ENCODE results near the gene TAF15. TPM values are rescaled to one million over a fixed set of nuclear protein-coding genes. Genes with fewer than 3 reads are reported as not detected.

Gene TAF15
- total RNA-seq, 1 donor from 2014 or later = 243 TPM

- no peak for TF ChIP-seq CTCF (IDR thresholded peaks at IDR 0.05)
- no peak overlapping the region for H3K27ac Mint-ChIP-seq
- intact Hi-C loops (cut with micrococcal nuclease) = no loop called here
- H3K27me3 Mint-ChIP-seq = no peaks in the 10 kb centered on the region
- H3K4me1 Mint-ChIP-seq = no peaks in the 10 kb centered on the region
- H3K9me3 Mint-ChIP-seq = no peaks in the 10 kb centered on the region
- ATAC-seq (ENCODE audit: low read depth) (no peak), DNase-seq (no peak)
- no peak overlapping the region for H3K4me3 Mint-ChIP-seq
- peaks cover 74% of the 10 kb centered on the region for H3K36me3 Mint-ChIP-seq (ENCODE audit: low read depth)
- CTCF ChIA-PET = no interaction called here
- POLR2A ChIA-PET = no interaction called here
These were observed 15.9 kb downstream of the TAF15 start for GRCh38 chr17:35825206-35825605.

- Mint-ChIP-seq H3K4me1 (no peaks in the 10 kb centered on the region), H3K9me3 (no peaks in the 10 kb centered on the region), H3K27ac (no peak overlapping the region), H3K4me3 (no peak overlapping the region), H3K27me3 (no peaks in the 10 kb centered on the region), H3K36me3 (ENCODE audit: low read depth) (peaks cover 82% of the 10 kb centered on the region)
- ATAC-seq (ENCODE audit: low read depth) (no peak), DNase-seq (no peak)
- no peak for TF ChIP-seq CTCF (IDR thresholded peaks at IDR 0.05)
- CTCF ChIA-PET = no interaction called here
- POLR2A ChIA-PET = no interaction called here
- intact Hi-C loops (cut with micrococcal nuclease) = no loop called here
These were observed 31.8 kb downstream of the TAF15 start for GRCh38 chr17:35841101-35841500.

GRCh38 chr17:35841505-35841904 is 32.2 kb downstream of the TAF15 start:
- no peak overlapping the region for H3K4me3 Mint-ChIP-seq
- H3K36me3 Mint-ChIP-seq (ENCODE audit: low read depth) = peaks cover 82% of the 10 kb centered on the region

GRCh38 chr17:35842239-35842638 is 33.0 kb downstream of the TAF15 start:
- Mint-ChIP-seq H3K9me3 (no peaks in the 10 kb centered on the region), H3K4me3 (no peak overlapping the region), H3K27ac (no peak overlapping the region), H3K27me3 (no peaks in the 10 kb centered on the region), H3K36me3 (ENCODE audit: low read depth) (peaks cover 80% of the 10 kb centered on the region), H3K4me1 (no peaks in the 10 kb centered on the region)
- intact Hi-C loops (cut with micrococcal nuclease) = loop anchor here (2.0 kb wide), 1 partner anchor 13 kb away; no protein-coding TSS in a partner anchor
- CTCF ChIA-PET = no interaction called here
- POLR2A ChIA-PET = interaction anchor here (1.1 kb wide), 1 partner anchor 33 kb away, joined by 3 read pairs; the partner anchor contains the start of gene TAF15
- ATAC-seq (ENCODE audit: low read depth) (no peak), DNase-seq (no peak)
- TF ChIP-seq CTCF (IDR thresholded peaks at IDR 0.05) = no peak

More at GRCh38 chr17:35841505-35841904, 32.2 kb downstream of the TAF15 start:
- TF ChIP-seq CTCF (IDR thresholded peaks at IDR 0.05) = no peak
- Mint-ChIP-seq H3K9me3 (no peaks in the 10 kb centered on the region), H3K27me3 (no peaks in the 10 kb centered on the region), H3K4me1 (no peaks in the 10 kb centered on the region), H3K27ac (peak overlapping the region; percentile 7)
- ATAC-seq (ENCODE audit: low read depth) (no peak), DNase-seq (no peak)
- intact Hi-C loops (cut with micrococcal nuclease) = no loop called here
- ChIA-PET CTCF (no interaction called here), POLR2A (interaction anchor here (1.1 kb wide), 1 partner anchor 32 kb away, joined by 3 read pairs; the partner anchor contains the start of gene TAF15)

- ChIA-PET POLR2A (no interaction called here), CTCF (no interaction called here)
- no peak for TF ChIP-seq CTCF (IDR thresholded peaks at IDR 0.05)
- no peak for ATAC-seq (ENCODE audit: low read depth)
- Mint-ChIP-seq H3K4me3 (no peak overlapping the region), H3K4me1 (no peaks in the 10 kb centered on the region), H3K27ac (no peak overlapping the region), H3K9me3 (no peaks in the 10 kb centered on the region), H3K27me3 (no peaks in the 10 kb centered on the region), H3K36me3 (ENCODE audit: low read depth) (peaks cover 82% of the 10 kb centered on the region)
- intact Hi-C loops (cut with micrococcal nuclease) = loop anchor here (2.0 kb wide), 1 partner anchor 15 kb away; no protein-coding TSS in a partner anchor
- DNase-seq = no peak
These were observed 34.4 kb downstream of the TAF15 start for GRCh38 chr17:35843698-35844097.
